NCI-H2196 treated with DMSO at 0.1 percent for 48 hours (cell line): ENCODE data around the gene SLC8A3.

Experiments used
- DNase-seq: peaks from one replicate; lab custom pipeline; 2025; ENCODE audit not compliant: unreplicated experiment; lab: John Stamatoyannopoulos, UW

The SLC8A3 gene

DNA sequence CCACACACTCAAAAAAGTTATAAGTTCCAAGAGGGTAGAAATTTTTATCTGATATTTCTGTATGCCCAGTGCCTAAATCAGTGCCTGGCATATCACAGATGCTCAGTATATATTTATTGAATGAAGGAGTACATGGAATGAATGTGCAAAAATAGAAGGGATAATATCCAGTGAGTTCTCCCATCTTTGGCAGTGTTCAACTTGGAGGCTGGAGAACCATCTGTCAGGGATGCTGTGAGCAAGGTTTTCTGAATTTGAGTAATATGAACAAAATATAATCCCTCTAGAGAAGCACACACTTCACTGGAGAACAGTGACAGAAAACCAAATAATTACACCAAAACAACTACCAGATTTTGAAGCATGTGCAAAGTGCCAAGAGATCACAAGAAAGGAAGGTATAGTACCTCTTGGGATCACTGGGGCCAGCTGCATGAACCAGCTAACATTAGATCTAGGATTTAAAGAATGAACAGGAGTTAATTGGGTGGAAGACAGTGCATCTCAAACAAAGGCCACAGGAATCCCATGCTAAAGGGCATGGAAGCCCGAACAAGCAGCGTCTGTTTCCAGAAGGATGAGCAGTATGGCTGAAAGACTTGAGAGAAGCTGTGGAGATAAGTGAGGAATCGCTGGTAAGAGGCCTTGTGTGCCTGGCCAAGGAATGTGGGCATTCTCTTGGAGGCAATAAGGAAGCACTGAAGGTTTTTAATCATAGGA, 11.5 kb downstream of the SLC8A3 start:
- no peak for DNase-seq

DNA sequence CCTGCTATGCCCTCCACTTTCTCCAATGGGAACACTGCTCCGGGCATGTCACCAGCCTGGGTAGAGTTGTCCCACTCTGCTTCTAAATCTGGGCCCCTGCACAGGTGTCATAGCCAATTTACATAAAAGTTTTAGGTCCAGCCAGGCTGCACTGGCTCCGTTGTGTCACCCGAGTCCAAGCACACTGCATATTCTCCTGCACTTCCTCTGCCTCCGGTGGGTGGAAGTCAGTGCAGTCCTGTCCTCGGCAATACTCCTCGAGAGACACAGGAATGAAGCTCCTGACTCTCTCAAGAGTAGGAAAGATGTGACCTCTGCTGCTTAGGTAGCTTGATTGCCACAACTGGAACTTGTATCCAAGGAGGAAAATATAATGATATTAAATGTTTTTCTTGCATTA, 15.2 kb downstream of the SLC8A3 start:
- no peak for DNase-seq

DNA sequence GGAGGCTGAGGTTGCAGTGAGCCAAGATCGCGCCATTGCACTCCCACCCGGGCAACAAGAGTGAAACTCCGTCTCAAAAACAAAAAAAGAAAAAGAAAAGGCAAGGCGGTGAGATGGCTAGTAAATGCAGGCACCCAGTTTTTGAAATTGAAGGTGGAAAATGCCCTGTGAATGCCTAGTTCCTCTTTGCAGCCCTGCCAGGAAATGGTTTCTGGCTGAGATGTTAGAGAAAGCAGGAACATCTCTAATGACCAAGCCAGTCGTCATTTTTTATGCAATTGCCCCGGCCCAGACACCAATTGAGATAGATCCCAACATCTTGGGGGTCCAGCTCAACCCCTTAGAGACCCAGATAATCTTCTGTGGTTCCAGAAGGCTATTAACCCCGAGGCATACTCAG, 17.0 kb downstream of the SLC8A3 start:
- DNase-seq: no peak

DNA sequence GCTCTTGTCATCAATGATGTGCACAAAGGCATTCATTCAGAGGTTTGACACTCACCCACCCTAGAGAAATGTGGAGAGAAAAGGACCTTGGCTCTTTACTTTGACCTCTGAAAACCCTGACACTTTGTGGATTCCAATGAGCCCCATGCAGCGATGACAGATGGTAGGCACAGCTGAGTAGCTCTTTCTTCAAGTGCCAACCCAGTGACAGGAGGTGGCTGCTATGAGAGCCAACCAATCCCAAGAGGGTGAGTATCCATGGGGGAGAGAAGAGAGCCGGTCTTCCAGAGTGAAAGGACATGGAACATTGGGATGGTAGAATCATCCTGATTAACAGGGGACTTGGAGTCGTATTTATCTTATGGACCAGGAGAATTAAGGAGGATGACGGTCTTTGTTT, 17.8 kb downstream of the SLC8A3 start:
- no peak for DNase-seq

DNA sequence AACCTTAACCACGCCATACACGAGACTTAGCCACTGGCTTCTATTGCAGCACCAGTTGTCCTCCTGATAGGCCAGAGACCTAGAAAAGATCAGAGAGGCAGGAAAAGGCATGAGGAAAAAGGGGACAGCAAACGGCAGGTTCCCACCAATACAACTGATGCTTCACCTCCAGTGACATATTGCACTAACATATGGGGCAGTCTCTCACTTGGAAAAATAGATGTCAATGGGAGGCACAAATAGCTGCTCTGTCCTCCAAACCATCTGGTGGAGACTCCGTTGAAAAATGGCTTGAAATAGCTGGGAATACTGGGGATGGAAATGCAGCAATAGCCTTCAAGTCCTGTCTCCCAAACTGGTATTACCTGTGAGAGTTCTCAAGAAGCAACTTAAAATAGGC, 20.3 kb downstream of the SLC8A3 start:
- DNase-seq: no peak

DNA sequence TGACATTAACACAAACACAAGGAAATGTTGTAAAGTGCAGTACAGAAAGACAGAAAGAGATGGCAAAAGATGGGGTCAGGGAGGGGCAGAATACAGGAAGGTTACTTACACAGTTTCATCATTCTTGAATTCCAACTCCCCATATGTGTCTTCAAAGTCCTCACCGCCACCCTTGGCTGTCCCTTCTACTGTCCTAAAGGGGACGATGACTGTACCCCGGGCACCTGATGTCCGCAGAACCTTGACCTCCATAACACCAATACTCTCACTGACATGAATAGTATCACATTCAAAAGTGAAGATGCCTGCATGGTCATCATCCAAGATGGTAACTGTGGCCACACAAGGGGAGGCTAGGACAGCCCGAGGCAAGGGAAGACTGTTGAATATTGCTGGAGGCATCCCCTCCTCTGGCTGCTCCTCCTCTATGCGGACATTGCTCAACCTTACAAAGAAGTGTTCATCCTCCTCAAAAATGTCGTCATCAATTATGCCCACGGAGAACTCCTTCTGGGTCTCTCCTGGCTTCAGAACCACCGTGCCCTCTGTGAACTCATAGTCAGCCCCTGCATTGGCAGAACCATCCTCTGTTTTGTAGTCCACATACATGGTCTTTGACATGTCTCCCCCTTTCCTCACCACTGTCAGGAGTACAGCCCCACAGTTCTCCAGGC, 22.1 kb downstream of the SLC8A3 start:
- DNase-seq: no peak

DNA sequence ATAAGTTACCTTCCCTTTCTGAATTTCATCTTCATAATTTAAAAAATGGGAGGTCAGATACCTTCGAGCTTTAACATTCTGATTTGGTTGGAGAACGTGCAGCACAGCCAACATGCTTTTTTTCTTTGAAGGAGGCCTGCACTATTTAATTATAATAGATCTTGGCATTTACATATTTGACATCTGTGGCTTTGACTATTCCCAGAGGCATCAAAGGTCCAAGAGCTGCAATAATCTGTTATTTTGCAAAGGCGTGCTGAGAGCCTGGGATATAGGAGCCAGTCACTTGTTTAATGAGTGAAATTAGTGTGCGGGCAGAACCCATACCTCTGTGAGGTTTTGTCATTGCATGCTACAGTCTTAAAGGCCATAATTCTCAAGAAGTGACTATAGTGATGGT, 26.4 kb downstream of the SLC8A3 start:
- DNase-seq: no peak

DNA sequence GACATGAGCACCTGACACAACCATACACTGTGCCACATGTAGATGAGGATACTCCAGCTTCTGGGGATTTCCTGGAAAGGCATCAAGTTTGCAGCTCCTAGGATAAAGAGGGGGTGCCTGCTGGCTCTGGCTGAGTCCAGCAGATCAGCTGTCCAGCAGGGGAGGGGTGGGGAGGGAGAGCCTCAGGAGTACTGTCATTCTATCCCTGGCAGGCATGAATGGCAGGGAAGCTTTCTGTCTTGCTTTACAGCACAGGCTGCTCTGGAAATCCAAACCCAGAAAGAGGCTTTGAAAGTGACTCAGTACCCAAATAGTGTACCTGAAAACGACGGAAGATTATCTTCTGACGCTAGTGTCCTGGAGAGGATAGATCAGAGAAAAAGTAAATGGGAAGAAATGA, 32.2 kb downstream of the SLC8A3 start:
- no peak for DNase-seq

DNA sequence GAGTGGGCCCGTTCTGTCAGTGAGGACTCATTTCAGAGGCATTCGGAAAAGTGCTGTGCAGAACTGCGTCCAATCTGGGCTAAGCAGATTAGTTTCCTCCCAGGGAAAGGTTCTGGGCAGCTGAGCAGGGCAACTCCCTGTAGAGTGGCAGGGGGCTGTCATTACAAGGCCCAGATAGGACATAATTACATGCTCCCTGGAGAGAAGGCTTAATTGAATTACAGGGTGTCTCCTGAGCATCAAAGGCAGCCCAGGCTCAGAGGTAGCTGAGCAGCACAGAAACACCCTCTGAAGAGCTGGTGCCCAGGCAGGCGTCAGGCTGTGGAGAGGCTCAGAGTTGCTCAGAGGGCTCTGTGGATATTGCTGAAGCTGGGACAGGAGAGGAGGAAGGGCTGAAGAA, 36.0 kb downstream of the SLC8A3 start:
- no peak for DNase-seq

DNA sequence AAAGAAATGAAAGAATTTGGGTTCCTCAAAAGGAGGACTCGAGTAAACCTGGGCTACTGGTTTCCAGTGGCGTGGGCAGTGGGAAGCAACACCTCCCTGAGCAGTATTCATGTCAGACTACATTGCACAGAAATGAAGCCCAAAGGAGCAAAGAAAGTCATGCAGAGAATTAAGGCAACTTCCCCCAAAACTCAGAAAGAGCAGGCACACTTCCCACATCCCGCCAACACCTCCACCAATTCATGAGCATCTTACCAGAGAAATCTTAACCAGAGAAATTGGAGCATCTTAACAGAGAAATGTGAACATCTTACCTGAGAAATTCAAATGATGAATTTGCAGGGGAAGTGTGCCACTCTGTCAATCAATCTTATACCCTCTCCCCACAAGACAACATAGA, 36.7 kb downstream of the SLC8A3 start:
- no peak for DNase-seq

DNA sequence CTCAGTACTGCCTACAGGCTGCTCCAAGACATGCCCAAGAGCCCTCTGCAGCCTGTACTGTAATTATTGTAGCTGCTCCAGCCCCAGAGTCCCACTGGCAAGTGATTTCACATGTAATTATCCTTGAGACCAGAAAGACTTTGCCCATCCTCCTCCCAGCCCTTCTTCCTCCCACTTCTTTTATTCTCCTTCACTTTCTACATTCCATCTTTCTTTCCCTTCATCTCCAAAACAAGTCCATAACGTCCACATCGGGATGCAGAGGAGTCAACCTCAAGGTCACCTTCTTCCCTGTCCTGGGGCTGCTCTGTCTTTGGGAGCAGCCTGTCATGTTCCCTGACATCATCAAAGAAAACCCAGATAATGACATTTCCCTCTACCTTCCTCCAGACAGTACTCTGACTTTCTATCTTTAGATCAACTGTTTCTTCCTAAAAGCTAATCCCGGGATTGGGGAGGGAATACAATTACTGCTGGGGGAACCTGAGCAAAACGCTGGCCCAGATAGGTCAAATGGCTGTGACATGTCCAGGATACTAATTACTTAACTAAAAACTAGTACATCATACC, 39.1 kb downstream of the SLC8A3 start:
- DNase-seq: no peak

DNA sequence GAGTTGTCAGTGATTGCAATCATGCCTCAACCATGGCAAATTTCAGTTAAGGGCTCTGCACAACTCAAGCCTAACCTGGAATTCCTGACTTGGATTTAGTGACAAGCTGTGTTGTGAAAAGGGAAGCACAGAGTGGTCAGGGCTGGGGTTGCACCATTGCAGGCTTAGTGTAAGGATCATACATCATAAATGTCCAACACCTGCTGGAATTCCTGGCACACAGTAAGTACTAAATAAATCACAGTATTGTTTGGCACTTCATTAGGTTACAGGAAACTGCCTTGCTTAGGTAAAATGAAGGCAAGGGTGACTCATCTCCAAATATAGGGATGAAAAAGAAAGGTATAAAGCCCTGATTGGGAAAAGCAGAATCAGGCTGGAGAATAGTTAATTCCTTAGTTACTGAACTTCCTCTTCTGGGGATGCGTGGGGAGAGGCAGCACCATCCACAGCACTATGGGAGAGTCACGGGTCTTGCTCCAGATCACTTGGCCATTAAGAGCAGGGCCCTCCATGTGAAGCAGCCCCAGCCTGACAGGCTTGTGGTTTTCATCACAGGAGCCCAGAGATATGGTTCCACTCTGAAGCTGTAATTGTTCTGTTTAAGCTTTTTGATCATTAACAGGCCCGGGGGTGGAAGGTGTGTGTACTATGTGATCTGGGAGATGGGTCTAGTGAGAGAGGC, 39.7 kb downstream of the SLC8A3 start:
- no peak for DNase-seq

DNA sequence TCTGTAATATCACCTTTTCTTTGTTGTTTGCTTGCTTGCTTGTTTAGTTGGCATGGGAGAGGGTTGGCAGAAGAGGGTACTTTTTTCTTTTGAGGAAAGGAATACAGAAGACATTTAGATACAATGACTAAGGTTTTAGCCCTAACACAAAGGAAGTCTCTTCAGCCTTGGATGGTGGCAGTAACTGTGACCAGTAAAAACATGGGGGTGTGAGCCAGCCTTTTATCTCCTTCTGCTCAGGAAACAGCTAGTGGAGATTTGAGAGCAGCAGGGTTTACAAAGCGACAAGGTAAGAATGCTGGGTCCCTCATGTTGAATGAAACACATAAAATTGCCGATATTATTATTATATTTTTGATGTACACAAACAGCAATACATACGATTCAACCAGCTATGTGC, 40.4 kb downstream of the SLC8A3 start:
- no peak for DNase-seq

DNA sequence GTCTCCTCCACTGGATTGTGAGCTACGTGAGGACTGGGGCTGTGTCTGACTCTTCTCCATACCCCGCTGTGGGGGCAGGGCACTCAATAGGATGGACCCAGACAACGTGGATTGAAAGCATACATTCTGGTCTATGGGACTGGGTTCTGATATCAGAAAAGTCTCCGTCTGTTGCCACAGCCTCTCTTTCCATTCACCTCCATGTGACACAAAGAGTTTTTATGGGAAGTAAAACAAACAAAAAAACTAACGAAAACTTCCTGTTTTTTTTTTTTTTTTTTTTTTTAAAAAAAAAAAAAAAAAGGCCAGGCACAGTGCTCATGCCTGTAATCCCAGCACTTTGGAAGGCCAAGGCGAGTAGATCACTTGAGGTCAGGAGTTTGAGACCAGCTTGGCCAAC, 44.7 kb downstream of the SLC8A3 start:
- DNase-seq: no peak

DNA sequence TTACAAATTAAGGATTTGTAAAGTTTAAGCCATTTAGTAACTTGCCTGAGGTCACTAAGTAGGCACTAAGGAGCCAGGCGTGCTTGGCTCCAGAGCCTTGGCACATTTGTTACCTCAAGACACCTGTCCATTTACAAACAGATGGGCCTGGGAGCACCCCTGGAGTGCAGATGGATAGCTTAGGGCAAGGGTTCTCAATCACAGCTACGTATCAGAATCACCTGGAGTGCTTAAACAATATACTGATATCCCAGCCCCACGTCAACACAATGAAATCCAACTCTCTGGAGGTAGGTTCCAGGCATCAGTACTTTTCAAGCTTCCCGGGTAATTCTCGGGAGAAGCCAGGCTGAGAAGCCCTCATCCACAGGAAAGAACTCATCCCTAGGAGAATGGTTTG, 45.4 kb downstream of the SLC8A3 start:
- no peak for DNase-seq

DNA sequence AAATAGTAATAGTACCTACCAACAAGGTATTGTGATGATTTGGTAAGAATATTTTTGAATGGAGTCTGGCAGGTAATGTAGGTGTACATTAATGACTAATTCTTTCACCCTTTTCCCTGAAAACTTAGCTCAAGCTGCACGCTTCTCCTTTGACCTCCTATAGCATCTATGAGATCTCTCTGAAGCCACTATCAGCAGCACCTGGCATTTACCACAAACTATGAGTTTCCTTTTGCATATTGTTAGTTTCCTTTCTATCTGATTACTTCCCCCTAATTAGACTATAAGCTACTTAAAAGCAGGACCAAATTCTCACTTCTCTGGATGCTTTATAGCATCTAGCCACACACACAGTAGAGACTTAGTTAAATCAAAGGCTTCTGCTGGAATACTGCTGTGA, 48.1 kb downstream of the SLC8A3 start:
- DNase-seq: no peak

DNA sequence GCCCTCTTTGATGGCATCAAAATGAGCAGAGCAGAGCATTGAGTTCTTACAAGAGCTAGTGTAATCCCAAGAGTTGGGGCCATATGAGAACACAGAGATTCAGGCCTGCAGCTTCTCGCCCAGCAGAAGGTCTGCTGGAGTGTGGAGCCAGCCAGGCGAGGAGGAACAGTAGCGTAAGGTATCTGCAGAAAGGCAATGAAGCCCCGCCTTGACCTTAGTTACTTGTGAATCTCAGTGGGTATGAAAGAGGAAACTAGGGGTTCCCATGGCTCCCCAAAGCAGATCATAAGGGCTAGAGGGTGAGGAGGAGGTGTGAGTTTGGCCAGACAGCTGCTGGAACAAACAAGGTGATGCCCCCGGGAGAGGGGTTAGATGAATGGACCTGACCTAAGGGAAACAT, 49.4 kb downstream of the SLC8A3 start:
- DNase-seq: no peak

DNA sequence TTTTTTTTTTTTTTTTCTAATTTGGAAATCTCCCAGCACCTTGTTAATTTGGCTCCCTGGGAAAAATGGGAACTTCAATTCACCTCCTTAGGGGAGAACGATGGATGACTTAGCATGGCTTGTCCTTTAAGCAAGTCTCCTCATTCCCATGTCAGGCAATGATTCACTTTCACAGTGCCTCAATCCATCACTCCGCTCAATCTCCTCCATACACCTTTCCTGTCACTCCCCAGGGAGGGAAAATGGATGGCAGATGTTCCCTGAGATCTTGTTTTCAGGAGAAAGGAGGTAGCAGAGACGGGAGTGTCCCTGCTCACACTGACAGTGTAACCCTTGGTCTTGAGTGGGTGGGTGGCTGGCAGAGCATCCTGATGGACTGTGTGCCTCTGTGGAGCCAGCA, 51.0 kb downstream of the SLC8A3 start:
- no peak for DNase-seq

DNA sequence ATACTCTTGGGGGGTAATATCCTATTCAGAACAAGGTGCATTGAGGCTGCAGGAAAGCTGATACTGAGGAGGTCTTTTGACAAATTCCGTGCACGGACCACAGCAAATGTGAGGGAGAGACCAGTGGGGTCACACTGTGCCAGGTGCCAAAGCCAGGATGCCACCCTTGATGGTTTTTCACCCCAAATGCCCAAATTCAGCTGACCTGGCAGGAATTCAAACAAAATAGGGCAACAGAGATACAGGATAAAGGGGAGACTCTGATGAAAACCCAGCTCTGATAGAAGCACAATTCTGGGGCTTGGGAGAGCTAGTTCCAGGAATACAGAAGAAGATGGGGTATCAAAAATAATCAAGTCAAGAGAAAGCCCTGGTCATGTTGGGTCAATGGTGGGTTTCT, 55.3 kb downstream of the SLC8A3 start:
- DNase-seq: no peak

DNA sequence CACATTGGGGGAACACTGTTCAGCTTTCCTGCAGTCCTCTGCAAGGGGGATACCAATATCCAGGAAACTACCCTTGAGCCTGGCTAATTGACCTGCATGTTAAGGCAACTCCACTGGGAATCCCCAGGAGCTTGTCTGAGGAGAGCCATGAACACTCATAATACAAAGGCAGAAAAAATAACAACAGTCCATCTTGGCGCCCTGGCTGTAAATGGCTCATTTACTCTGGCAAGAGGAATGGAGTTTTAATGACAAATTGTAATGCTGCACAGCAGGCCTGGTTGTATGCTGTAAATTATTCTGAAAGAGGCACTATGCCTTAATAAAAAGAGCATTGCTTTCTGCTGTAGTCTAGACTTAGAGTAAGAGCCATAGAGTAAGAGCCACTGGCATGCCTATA, 58.3 kb downstream of the SLC8A3 start:
- DNase-seq: no peak

DNA sequence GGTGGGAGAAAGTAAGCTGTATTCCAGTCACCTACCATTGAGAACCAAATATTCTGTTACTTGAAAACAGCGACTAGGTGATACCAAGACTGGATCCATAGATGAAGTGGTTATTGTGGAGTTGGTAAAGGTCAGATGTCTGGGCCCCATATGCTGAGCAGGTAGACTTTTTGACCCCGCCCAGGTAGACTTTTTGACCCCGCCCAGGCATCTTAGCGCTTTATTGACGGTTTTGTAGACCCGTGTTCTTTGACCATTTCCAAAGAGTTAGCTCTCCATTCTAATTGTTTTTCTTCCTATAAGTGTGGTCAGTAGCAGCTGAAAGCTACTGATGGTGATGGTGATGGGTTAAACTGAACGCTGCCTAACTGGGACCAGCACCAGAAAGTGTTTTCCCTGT, 61.6 kb downstream of the SLC8A3 start:
- DNase-seq: no peak

DNA sequence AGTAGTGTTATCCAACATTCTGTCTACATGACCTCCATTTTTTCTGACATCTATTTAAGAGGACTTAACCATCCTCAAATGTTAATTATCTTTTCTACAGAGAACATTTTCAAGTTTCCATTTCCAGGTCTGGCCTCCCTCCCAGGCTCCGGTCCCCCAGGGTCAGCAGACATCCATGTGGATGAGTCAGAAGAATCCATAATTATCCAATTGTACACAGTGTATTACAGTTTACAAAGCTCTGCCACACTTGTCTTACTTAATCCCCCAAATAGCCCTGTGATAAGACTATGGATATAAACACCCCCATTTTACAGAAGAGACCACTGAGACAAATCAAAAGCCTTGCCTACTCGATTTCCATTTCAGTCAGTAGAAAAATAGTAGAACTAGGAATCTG, 65.0 kb downstream of the SLC8A3 start:
- no peak for DNase-seq
